ENCODE results near the gene HECTD1. TPM values are rescaled to one million over a fixed set of nuclear protein-coding genes. Genes with fewer than 3 reads are reported as not detected.

Gene HECTD1
- polyA plus RNA-seq, 2 of the 4 experiments (the other 2 are of a cell fraction), result 60.7 to 149 TPM

DNA sequence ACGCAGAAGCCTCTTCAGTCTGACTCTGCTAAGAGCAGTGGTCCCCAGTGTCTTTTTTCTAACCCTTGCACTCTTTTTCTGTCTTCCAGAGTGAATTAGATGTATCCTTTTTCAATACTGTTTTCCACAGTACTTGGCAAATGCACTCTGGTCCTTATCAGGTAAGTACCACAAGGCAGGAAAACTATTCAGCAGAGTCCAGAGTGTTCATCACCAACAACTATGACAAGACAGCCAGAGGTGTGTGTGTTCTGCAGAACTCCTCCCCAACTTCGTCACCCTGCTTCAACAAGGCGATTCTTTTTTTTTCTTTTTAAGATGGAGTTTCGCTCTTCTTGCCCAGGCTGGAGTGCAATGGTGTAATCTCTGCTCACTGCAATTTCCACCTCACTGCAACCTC is 127.1 kb downstream of the HECTD1 start:
- TF ChIP-seq SREBF2 (IDR thresholded peaks at IDR 0.05) (no peak), CHD2 (IDR thresholded peaks at IDR 0.05; ENCODE audit: low read length, partially characterized antibody) (no peak), HDAC2 (IDR thresholded peaks at IDR 0.05) (no peak), CEBPB (IDR thresholded peaks at IDR 0.05) (no peak)
- TF ChIP-seq, protein P1, sequence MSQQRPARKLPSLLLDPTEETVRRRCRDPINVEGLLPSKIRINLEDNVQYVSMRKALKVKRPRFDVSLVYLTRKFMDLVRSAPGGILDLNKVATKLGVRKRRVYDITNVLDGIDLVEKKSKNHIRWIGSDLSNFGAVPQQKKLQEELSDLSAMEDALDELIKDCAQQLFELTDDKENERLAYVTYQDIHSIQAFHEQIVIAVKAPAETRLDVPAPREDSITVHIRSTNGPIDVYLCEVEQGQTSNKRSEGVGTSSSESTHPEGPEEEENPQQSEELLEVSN (IDR thresholded peaks at IDR 0.05; ENCODE audit: borderline replicate concordance, low read depth), result no peak
- no peak overlapping the region for H3K4me3 ChIP-seq
- ATAC-seq, result peak in 1 of 2 experiments; percentile 21; a peak in 1 of 6 replicates
- FAIRE-seq, result no peak
- WGBS (ENCODE audit: missing lambda C conversion rate), result 92% methylated on average over 4 of the region's 4 CpGs
- ChIA-PET POLR2A (no interaction called here), CTCF (interaction anchor here (0.7 to 3.8 kb wide), 2 partner anchors 10 to 98 kb away, joined by 4 to 68 read pairs; no protein-coding TSS in a partner anchor)
- no peaks in the 10 kb centered on the region for H3K9me3 ChIP-seq
- peaks cover 11% of the 10 kb centered on the region for H3K4me1 ChIP-seq
- no peak for DNase-seq (ENCODE audit: low read depth in 1 of 2, low spot score in 1 of 2)
- peak overlapping the region; percentile 50 for H3K4me2 ChIP-seq
- H3K27ac ChIP-seq, result peak overlapping the region in 1 of 2 experiments; percentile 56; a peak in 2 of 6 replicates

DNA sequence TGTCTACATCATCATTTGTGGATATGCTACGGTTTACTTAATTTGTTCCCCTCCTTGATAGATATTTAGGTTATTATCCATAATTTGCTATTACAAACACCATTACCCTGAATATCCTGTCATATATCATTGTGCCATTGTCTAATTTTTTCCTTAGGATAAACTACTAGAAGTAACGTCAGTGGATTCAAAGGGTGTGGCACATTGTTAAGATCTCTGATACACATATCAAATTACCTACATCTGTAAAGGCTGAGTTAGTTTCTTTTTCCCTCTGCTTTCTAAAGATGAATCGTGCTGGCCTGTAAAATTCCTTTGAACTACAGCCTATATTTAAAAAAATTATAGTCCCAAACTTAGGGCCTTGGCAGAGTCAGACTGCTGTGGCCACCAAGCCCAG is 127.5 kb downstream of the HECTD1 start:
- no peak for TF ChIP-seq HEYL (CRISPR knock-in tag; IDR thresholded peaks at IDR 0.05)
- TF ChIP-seq EHMT2 (IDR thresholded peaks at IDR 0.05; ENCODE audit: low read depth), result no peak
- no peak for TF ChIP-seq MAZ (IDR thresholded peaks at IDR 0.05; ENCODE audit: borderline replicate concordance, low read depth, low read length)
- TF ChIP-seq, protein P2, sequence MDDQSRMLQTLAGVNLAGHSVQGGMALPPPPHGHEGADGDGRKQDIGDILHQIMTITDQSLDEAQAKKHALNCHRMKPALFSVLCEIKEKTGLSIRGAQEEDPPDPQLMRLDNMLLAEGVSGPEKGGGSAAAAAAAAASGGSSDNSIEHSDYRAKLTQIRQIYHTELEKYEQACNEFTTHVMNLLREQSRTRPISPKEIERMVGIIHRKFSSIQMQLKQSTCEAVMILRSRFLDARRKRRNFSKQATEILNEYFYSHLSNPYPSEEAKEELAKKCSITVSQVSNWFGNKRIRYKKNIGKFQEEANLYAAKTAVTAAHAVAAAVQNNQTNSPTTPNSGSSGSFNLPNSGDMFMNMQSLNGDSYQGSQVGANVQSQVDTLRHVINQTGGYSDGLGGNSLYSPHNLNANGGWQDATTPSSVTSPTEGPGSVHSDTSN (IDR thresholded peaks at IDR 0.05), result no peak
- no peak for TF ChIP-seq ZSCAN20 (CRISPR knock-in tag; IDR thresholded peaks at IDR 0.05)
- no peak for TF ChIP-seq ZC3H11A (IDR thresholded peaks at IDR 0.05)
- no peak for TF ChIP-seq POLR2A (IDR thresholded peaks at IDR 0.05; ENCODE audit: low read length)
- TF ChIP-seq ZFP36 (IDR thresholded peaks at IDR 0.05; ENCODE audit: borderline replicate concordance, partially characterized antibody), result no peak
- TF ChIP-seq CBX2 (IDR thresholded peaks at IDR 0.05; ENCODE audit: borderline replicate concordance, low read depth), result no peak
- no peak for TF ChIP-seq JUN (IDR thresholded peaks at IDR 0.05)
- no peak for TF ChIP-seq GATA3 (IDR thresholded peaks at IDR 0.05; ENCODE audit: borderline replicate concordance)
- TF ChIP-seq KDM5A (IDR thresholded peaks at IDR 0.05), result no peak
- no peak for TF ChIP-seq TFCP2L1 (CRISPR knock-in tag; IDR thresholded peaks at IDR 0.05)
- TF ChIP-seq, protein P3, sequence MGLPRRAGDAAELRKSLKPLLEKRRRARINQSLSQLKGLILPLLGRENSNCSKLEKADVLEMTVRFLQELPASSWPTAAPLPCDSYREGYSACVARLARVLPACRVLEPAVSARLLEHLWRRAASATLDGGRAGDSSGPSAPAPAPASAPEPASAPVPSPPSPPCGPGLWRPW (IDR thresholded peaks at IDR 0.05), result no peak
- no peak for TF ChIP-seq RARB (CRISPR knock-in tag; IDR thresholded peaks at IDR 0.05)
- no peak for TF ChIP-seq RAD21 (conservative IDR thresholded peaks at IDR 0.05 in 1 of 2, IDR thresholded peaks at IDR 0.05 in 1 of 2)
- TF ChIP-seq MYC (IDR thresholded peaks at IDR 0.05; ENCODE audit: borderline replicate concordance, low read length), result no peak
- DNase-seq (ENCODE audit: low read depth in 1 of 2, low spot score in 1 of 2) (peak in 1 of 2 experiments; percentile 34), FAIRE-seq (no peak), ATAC-seq (peak in 1 of 2 experiments; percentile 18; a peak in 2 of 6 replicates)
- ChIA-PET CTCF (interaction anchor here (0.6 to 4.1 kb wide), 2 partner anchors 99 to 169 kb away, joined by 3 to 28 read pairs; no protein-coding TSS in a partner anchor), POLR2A (no interaction called here)
- Histone ChIP-seq H3K4me3 (no peak overlapping the region), H3K4me2 (peak overlapping the region; percentile 50), H3K9me3 (no peaks in the 10 kb centered on the region), H3K27ac (peak overlapping the region in 1 of 2 experiments; percentile 56; a peak in 2 of 6 replicates), H3K4me1 (peaks cover 11% of the 10 kb centered on the region)
- WGBS (ENCODE audit: missing lambda C conversion rate), result 32% methylated on average over 3 of the region's 3 CpGs

DNA sequence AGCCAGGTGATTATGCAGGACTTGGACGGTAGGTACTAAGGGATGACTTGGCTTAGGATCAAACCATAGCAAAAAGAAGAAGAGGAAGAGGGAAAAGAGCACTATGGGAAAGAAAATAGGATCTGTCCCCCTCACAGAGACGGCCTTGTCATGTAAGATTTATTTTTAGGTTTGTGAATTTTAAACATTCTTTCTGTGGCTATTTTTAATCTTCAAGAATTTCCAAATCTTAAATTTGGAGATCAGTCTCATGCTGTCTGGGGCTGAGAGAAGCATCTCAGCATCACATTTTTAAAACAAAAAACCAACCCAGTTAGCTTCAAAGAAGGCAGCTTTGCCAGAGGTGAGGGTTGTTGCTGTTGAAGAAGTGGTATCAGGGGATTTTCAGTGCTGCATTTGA is 128.8 kb downstream of the HECTD1 start:
- ChIA-PET CTCF (interaction anchor here (1.6 to 4.1 kb wide), 2 partner anchors 18 to 98 kb away, joined by 4 to 28 read pairs; no protein-coding TSS in a partner anchor), POLR2A (no interaction called here)
- no peaks in the 10 kb centered on the region for H3K9me3 ChIP-seq
- FAIRE-seq (no peak), ATAC-seq (no peak), DNase-seq (ENCODE audit: low read depth in 1 of 2, low spot score in 1 of 2) (no peak)
- TF ChIP-seq HOXB13 (CRISPR knock-in tag; IDR thresholded peaks at IDR 0.05; ENCODE audit: low read depth) (no peak), NR3C1 (IDR thresholded peaks at IDR 0.05) (no peak), HEYL (CRISPR knock-in tag; IDR thresholded peaks at IDR 0.05) (no peak), MYC (IDR thresholded peaks at IDR 0.05; ENCODE audit: borderline replicate concordance, low read length) (no peak), RCOR1 (IDR thresholded peaks at IDR 0.05; ENCODE audit: low read depth, low read length) (no peak), RFX5 (IDR thresholded peaks at IDR 0.05) (no peak), NFE2L2 (conservative IDR thresholded peaks at IDR 0.05; ENCODE audit: low read length) (no peak)
- TF ChIP-seq, protein P4, sequence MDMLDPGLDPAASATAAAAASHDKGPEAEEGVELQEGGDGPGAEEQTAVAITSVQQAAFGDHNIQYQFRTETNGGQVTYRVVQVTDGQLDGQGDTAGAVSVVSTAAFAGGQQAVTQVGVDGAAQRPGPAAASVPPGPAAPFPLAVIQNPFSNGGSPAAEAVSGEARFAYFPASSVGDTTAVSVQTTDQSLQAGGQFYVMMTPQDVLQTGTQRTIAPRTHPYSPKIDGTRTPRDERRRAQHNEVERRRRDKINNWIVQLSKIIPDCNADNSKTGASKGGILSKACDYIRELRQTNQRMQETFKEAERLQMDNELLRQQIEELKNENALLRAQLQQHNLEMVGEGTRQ (IDR thresholded peaks at IDR 0.05), result no peak
- TF ChIP-seq, protein P5, sequence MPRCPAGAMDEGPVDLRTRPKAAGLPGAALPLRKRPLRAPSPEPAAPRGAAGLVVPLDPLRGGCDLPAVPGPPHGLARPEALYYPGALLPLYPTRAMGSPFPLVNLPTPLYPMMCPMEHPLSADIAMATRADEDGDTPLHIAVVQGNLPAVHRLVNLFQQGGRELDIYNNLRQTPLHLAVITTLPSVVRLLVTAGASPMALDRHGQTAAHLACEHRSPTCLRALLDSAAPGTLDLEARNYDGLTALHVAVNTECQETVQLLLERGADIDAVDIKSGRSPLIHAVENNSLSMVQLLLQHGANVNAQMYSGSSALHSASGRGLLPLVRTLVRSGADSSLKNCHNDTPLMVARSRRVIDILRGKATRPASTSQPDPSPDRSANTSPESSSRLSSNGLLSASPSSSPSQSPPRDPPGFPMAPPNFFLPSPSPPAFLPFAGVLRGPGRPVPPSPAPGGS (IDR thresholded peaks at IDR 0.05), result no peak
- H3K4me1 ChIP-seq, result peaks cover 11% of the 10 kb centered on the region
- no peak overlapping the region for H3K4me3 ChIP-seq
- H3K4me2 ChIP-seq, result no peak overlapping the region
- H3K27ac ChIP-seq, result no peak overlapping the region
- WGBS (ENCODE audit: missing lambda C conversion rate), result 78% methylated on average over 2 of the region's 2 CpGs
